OCI-LY3 (cell line): ENCODE data around the gene BRSK1.

Experiments
- CTCF ChIP-seq: fragments of 200-600, 300-600 bp; sonication (generic); IDR thresholded peaks from 2 replicates; pipeline ENCODE4 v1.5.1; 2014; ENCODE audit warnings: antibody characterized with exemption, low read length, low read depth
- EZH2phosphoT487 ChIP-seq: fragments of 200-600 bp; shearing (Covaris generic); IDR thresholded peaks from 2 replicates; pipeline ENCODE4 v1.6.1; 2018; ENCODE audit warnings: antibody characterized with exemption, mixed run types, low read depth

DNA sequence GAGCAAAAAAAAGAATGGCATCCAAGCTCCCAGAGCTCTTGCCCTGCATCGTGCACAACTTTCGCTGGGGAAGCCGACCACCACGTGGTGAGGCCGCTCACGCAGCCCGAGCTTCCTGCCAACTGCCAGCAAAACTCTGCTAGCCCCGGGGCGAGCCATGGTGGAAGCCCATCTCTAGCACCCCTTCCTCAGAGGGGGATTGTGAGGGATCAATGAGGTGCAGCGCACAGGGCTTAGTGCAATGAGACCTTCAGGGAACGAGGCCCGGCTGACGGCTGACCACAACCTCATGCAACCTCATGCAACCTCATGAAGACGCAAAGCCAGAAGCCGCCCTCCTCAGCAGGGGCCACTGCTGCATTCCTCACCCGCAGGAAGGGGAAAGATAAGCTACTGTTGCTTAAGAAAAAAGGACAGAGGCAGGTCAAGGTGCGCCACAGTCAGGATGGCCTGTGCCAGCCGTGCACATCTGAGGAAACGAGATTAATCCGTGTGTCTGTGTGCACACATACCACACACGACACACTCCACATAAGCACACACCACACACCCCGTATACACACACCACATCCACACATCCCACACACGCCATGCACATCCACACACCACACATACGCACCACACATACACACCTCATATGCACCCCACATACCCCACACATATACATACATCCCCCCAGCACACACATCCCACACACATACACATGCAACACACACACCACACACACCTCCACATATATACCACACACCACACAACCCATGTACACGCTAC is 13.4 kb upstream of the BRSK1 start:
- TF ChIP-seq CTCF (no peak), EZH2phosphoT487 (no peak)
